Ishikawa (cell line): Measurements from ENCODE around the gene OMA1.

ENCODE experiments used
- CEBPB ChIP-seq: IDR thresholded peaks from 2 replicates; pipeline ENCODE4 v1.6.1; 2012
- CREB1 ChIP-seq: IDR thresholded peaks from 2 replicates; pipeline ENCODE4 v1.6.1; 2012; ENCODE audit warnings: low read depth
- EGR1 ChIP-seq: IDR thresholded peaks from 2 replicates; pipeline ENCODE4 v1.6.1; 2012
- EP300 ChIP-seq: IDR thresholded peaks from 2 replicates; pipeline ENCODE4 v1.6.1; 2012; ENCODE audit warnings: borderline replicate concordance
- FOXM1 ChIP-seq: IDR thresholded peaks from 2 replicates; pipeline ENCODE4 v1.6.1; 2012; ENCODE audit warnings: low read depth, borderline replicate concordance
- MAX ChIP-seq: IDR thresholded peaks from 2 replicates; pipeline ENCODE4 v1.6.1; 2012
- NFIC ChIP-seq: IDR thresholded peaks from 2 replicates; pipeline ENCODE4 v1.6.1; 2012
- RAD21 ChIP-seq: IDR thresholded peaks from 2 replicates; pipeline ENCODE4 v1.6.1; 2012; ENCODE audit warnings: low read depth
- REST ChIP-seq: IDR thresholded peaks from 2 replicates; pipeline ENCODE4 v1.6.1; 2012; ENCODE audit warnings: low read depth, mild to moderate bottlenecking
- TAF1 ChIP-seq: IDR thresholded peaks from 2 replicates; pipeline ENCODE4 v1.6.1; 2012; ENCODE audit warnings: low read depth, mild to moderate bottlenecking
- TCF12 ChIP-seq: IDR thresholded peaks from 2 replicates; pipeline ENCODE4 v1.6.1; 2012; ENCODE audit warnings: low read depth
- TEAD4 ChIP-seq: IDR thresholded peaks from 2 replicates; pipeline ENCODE4 v1.6.1; 2012
- USF1 ChIP-seq: IDR thresholded peaks from 2 replicates; pipeline ENCODE4 v1.6.1; 2012
- YY1 ChIP-seq: IDR thresholded peaks from 2 replicates; pipeline ENCODE4 v1.6.1; 2012; ENCODE audit warnings: low read depth
- ZBTB7A ChIP-seq: IDR thresholded peaks from 2 replicates; pipeline ENCODE4 v1.6.1; 2012; ENCODE audit warnings: low read depth

OMA1 gene

GRCh38 chr1:58442114-58442513 lies 104.4 kb downstream of the OMA1 start:
- TF ChIP-seq MAX = no peak
- TF ChIP-seq NFIC = no peak
- no peak for TF ChIP-seq REST
- TF ChIP-seq USF1 = no peak
- TF ChIP-seq CEBPB = no peak
- no peak for TF ChIP-seq RAD21
- TF ChIP-seq FOXM1 = no peak
- no peak for TF ChIP-seq TCF12

GRCh38 chr1:58441699-58442098 lies 104.8 kb downstream of the OMA1 start:
- no peak for TF ChIP-seq RAD21

- TF ChIP-seq MAX (no peak), TCF12 (no peak), YY1 (no peak), USF1 (no peak), RAD21 (no peak), ZBTB7A (no peak), NFIC (no peak), REST (no peak), CREB1 (no peak), TEAD4 (no peak), TAF1 (no peak), EGR1 (no peak), FOXM1 (no peak), EP300 (no peak)
Measured at GRCh38 chr1:58440696-58441095, 105.8 kb downstream of the OMA1 start.

- TF ChIP-seq CREB1 (no peak), MAX (no peak), ZBTB7A (no peak), TEAD4 (no peak), USF1 (no peak), CEBPB (no peak), REST (no peak), EP300 (no peak), RAD21 (no peak), EGR1 (no peak), YY1 (no peak), NFIC (no peak), TAF1 (no peak), FOXM1 (no peak)
Measured at GRCh38 chr1:58439946-58440345, 106.6 kb downstream of the OMA1 start.
